NK-92 treated with Interleukin-12 subunit alpha and Interleukin-12 subunit beta, amount 100 ng/mL, for 24 hours (cell line): Measurements from ENCODE around the gene GATA2.

Source experiments
- DNase-seq: peaks from one replicate; lab custom pipeline; 2025; lab: John Stamatoyannopoulos, UW

The GATA2 gene

GRCh38 chr3:128502712-128503111 lies 9.7 kb upstream of the GATA2 start:
- DNase-seq = no peak

GRCh38 chr3:128501431-128501830 lies 8.4 kb upstream of the GATA2 start:
- no peak for DNase-seq

DNA sequence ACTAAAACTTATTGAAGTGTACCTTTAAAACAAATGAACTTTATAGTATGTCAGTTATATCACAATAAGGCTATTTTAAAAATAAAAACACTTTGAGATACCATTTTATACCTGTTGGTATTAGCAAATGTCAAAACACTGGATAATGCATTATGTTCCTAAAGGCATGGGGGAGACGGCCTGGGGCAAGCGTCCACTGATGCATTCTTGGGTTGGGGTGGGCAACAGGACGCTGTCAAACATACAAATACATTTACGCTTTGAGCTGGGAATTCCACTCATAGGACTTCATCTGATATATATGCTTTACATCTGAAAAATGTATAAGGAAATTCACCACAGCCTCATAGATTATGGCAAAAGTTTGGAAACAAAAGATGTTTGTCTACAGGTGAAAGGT lies 7.6 kb upstream of the GATA2 start:
- no peak for DNase-seq

DNA sequence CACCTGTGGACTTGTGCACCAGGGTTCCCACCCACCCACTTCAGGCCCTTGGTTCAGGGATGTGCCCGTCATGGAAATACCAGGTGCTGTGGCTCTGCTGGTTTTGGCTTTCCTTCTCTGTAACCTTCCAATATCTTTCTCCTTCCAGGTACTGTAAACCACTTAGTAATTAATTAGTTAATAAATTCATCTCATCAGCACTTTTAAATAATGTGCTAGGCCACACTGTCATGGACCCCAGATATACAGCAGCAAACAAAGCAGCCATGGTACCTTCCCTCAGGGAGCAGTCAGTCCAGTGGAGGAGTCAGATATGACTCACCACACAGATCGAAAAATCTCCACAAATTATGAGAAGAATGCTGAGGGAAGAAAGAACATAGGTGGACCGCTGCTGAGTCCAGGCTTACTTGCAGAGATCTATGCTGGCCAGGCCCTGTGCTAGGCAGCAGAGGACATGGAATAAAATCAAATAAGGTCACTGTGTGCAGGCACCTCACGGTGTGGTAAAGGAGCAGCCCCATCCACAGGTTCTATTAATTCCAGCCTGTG lies 6.8 kb upstream of the GATA2 start:
- no peak for DNase-seq

DNA sequence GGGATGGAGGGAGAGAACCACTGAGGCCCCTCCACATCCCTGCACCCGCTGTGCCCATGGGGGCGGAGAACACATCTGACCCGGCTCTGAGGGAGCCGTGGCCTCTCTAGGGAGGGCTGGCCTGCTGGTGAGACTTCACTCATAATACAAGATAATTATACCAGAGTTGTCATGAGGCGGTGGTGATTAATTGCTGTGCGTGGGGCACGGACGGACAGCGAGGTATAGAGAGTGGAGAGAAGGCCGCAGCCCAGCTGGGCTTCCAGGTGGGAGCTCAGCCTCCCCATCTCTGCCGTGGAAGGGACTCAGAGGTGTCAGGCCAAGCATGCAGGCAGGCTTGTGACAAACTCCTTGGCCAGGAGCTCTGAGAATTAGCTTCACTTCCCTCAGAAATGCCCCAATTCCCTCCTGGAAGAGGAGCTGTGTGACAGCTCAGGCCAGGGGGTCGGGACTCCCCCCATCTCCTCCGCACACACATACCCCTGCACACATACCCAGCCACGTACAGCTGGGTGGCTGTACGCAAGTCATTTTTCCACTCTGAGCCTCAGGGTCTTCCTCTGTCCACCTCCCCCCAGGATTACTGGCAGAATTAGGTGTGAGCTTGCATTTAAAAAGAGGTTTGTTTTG lies 6.0 kb upstream of the GATA2 start:
- no peak for DNase-seq

- DNase-seq = no peak
Observed at GRCh38 chr3:128498127-128498626, 5.2 kb upstream of the GATA2 start.

GRCh38 chr3:128497305-128498126 lies 4.5 kb upstream of the GATA2 start:
- no peak for DNase-seq

GRCh38 chr3:128496602-128497304 lies 3.8 kb upstream of the GATA2 start:
- DNase-seq = no peak

- no peak for DNase-seq
Observed at GRCh38 chr3:128496019-128496601, 3.1 kb upstream of the GATA2 start.

- no peak for DNase-seq
Observed at GRCh38 chr3:128495435-128495970, 2.5 kb upstream of the GATA2 start.

DNA sequence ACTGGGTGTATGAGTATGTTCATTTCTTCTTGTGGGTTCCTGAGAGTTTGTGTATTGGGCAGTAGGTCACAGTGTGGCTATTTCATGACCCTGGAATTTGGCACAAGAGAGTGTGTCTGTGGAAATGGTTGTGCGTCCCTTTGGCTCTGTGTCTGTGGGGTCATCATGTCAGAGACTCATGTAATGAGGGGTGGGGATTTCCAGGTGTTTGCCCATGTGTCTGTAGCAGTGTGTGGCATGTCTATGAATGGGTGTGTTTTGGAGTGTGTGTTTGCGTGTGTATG lies 1.3 kb upstream of the GATA2 start:
- DNase-seq = no peak

GRCh38 chr3:128493570-128494366 lies 767 bp upstream of the GATA2 start:
- no peak for DNase-seq

DNA sequence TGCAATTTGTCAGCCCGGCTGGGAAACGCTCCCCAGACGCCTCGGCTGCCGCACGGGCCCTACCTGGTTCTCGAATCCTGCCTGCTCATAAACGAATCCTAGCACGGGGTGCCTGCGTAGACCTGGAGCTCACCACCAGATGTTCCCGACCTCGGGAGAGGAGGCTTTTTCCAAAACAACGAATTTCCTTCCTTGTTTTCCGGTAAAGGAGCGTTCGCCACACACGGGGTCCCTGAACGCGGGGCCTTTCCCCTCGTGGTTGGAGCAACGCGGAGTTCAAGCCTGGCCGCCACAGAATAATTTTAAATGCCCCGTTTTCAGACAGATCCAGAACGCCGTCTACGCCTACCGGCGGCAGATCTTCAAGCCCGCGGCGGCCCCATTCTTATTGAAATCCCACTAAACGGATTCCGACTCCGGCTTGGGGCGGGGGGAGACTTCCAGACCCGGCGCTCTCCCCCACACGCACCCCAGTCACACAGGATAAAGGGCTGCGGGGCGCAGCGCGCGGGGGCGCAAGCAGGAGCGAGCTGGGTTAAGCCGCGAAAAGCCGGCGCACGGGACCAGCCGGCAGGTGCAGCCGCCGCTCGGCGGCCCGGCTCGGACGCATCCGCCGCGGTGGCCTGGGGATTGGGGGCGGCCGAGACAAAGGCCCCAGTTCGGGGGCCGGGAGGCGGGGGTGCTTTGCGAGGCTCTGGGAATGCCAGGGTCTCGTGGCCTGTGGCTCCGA lies 895 bp downstream of the GATA2 start:
- no peak for DNase-seq

- no peak for DNase-seq
Observed at GRCh38 chr3:128491691-128491940, 1.4 kb downstream of the GATA2 start.

GRCh38 chr3:128490915-128491690 lies 1.9 kb downstream of the GATA2 start:
- DNase-seq = no peak

GRCh38 chr3:128490650-128490914 lies 2.4 kb downstream of the GATA2 start:
- DNase-seq = no peak

DNA sequence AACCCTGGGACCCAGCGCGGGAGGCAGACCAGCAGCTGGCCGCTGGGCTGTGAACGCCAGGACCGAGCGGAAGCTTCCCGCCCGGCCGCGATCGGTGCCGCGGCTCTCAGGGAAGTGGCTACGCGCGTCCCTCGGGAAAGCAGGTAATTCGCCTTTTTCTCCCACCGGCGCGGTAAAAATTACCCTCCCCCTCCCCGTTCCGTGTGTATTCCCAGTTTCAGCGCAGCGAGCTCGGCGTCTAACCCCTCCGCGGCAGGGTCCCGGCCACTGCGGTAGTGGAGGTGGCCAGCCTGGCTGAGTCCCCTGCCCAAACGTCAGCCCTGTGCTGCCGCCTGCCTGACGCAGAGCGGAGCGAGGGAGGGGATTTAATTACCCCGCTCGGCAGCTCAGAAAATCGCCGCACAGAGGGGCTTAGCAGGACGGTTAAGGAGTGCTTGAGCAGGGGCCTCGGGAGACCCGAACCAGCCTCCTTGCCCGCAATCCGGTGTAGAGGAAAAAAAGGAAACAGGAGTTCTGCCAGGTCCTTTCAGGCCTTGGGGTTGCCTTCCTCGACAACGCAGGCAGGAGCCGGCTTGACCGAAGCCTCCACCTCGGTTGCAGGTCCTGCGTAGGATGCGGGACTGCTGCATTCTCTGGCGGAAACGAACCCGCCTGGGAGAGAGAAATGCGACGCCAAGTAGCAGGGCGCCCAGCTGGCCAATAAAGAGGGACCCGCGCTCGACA lies 2.9 kb downstream of the GATA2 start:
- DNase-seq = no peak

- no peak for DNase-seq
Observed at GRCh38 chr3:128489674-128489926, 3.4 kb downstream of the GATA2 start.

- no peak for DNase-seq
Observed at GRCh38 chr3:128488991-128489673, 3.9 kb downstream of the GATA2 start.

DNA sequence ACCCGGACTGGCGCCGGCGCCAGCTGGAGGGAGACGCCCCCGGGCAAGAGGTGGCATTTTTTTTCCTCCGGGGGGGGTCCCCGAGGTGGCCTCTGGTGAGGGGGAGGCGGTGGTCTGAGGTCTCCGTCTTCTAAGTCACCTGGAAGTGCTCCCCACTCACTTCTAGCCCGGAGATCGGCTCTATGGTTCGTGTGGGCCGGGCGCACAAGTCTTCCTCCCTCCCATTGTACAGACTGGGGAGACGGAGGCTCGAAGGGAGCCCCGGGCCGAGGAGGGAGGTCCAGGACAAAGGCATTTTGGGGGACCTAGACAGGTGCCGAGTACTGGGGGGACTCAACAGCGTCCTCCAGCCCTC lies 4.4 kb downstream of the GATA2 start:
- DNase-seq = no peak
